Activated CD8-positive, alpha-beta memory T cell treated with anti-CD3 and anti-CD28 coated beads, Interleukin-2, amount 50 U/mL, for 1 hour (primary cell): ENCODE data around the gene CLK4.
"Not testable (repeated sequence)": the region's sequence is repeated elsewhere in the genome, so short reads cannot be mapped to it uniquely, and the experiment has no call there.

ENCODE experiments used
- DNase-seq: peaks from one replicate; pipeline ENCODE4 v3.0.0-alpha.2; 2020; ENCODE audit errors: extremely low read depth

The CLK4 gene

GRCh38 chr5:178587763-178588611, 38.9 kb downstream of the CLK4 start:
- DNase-seq = no peak

GRCh38 chr5:178586396-178586795, 40.5 kb downstream of the CLK4 start:
- DNase-seq = no peak

DNA sequence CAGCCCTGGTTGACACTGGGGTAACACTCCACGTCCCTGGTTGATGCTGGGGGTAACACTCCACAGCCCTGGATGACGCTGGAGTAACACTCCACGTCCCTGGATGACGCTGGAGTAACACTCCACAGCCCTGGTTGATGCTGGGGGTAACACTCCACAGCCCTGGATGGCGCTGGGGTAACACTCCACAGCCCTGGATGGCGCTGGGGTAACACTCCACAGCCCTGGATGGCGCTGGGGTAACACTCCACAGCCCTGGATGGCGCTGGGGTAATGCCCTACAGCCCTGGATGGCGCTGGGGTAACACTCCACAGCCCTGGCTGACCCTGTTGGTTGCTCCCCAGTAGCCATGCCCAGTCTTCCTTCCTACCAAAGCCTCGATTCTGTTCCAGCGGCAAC, 41.4 kb downstream of the CLK4 start:
- DNase-seq = not testable (repeated sequence)

GRCh38 chr5:178583279-178583678, 43.6 kb downstream of the CLK4 start:
- no peak for DNase-seq

DNA sequence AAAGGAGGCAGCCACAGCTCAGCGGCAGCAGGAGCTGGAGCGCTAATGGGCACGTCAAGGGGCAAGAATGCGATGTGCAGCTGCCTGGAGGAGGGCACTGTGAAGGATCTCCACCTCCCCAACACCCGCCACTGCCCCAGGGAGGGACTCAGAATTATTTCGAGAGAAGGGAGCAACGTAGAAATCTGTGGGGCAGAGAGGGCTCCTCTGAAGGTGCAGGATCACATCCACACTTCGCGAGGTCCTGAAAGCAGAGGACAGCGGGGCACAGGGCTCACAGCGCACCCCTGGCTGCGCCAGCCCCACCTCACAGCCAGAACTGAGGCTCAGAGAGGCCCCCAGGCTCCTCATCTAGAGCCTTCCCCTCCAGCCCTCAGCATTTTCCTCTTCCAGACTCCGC, 44.6 kb downstream of the CLK4 start:
- no peak for DNase-seq

GRCh38 chr5:178581621-178582020, 45.2 kb downstream of the CLK4 start:
- DNase-seq = no peak

- no peak for DNase-seq
Measured at GRCh38 chr5:178580271-178580955, 46.4 kb downstream of the CLK4 start.

- DNase-seq = no peak
Measured at GRCh38 chr5:178577944-178578343, 48.9 kb downstream of the CLK4 start.

DNA sequence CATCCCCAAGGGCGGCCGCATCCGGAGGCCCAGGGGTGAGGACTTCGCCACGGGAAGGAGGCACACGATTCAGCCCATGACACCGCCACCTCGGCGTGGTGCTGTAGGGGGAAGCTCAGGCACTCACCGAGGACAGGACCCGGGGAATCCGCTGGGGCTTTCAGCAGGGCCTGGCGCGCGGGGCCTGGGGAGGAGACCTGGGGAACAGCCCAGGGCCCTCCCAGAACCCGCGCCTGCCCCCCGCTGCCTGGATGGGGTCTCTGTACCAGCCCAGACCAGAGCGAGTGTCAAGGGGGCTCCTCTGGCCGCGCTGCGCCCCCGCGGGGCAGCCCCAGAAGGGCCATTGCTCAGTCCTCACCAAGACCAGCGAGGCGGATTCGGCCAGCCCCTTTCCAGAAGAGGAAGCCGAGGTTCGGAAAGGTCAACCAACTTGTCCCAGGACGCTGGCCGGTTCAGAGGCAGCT, 49.4 kb downstream of the CLK4 start:
- DNase-seq = no peak

GRCh38 chr5:178576591-178577351, 50.1 kb downstream of the CLK4 start:
- no peak for DNase-seq

DNA sequence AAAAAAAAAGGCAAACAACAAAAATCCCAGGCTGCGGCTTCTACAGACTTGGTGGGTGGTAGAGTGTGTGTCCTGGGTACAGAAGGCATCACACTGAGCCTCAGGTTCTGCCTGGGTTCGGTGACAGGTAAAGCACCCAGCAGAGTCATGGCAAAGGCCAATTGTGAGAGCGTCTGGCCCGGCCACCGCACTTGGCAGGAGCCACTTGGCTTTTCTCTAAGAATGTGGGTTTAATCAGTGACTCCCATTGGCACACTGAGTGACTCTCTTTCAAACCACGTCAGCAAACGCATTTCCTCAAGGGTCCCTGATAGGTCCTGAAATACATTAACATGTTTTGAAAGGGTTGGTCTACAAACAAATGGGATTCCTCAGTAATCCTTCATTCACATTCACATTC, 53.6 kb downstream of the CLK4 start:
- no peak for DNase-seq

DNA sequence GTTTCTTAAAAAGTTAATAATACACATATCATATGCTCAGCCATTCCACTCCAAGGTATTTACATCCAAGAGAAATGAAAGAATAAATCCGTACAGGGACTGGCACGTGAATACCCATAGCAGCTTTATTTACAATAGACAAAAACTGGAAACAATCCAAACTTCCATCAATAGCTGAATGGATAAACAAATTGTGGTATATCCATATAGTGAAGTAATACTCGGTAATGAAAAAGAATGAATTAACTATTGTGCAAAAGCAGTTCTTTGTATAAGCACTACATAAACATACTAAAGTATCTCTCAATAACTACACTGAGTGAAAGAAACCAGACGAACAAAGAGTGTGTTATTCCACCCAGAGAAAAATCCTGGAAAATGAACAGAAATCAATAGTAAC, 54.2 kb downstream of the CLK4 start:
- DNase-seq = no peak

DNA sequence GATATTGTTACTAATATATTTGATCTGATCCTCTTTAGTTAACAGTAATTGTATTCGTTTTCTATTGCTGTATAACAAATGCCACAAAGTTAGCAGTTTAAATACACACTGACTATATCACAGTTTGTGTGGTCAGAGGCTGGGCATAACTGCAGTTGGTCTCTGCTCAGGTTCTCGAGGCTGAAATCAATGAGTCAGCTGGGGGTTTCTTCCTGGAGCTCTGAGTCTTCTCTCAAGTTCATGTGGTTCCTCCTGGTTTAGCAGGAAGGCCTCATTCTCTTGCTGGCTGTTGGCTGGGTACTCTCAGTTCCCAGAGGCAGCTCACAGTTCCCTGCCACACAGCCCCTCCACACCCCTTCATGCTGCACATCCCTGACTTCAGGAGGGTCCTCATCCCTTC, 57.4 kb downstream of the CLK4 start:
- DNase-seq = no peak

- DNase-seq = no peak
Measured at GRCh38 chr5:178564811-178565550, 61.9 kb downstream of the CLK4 start.

DNA sequence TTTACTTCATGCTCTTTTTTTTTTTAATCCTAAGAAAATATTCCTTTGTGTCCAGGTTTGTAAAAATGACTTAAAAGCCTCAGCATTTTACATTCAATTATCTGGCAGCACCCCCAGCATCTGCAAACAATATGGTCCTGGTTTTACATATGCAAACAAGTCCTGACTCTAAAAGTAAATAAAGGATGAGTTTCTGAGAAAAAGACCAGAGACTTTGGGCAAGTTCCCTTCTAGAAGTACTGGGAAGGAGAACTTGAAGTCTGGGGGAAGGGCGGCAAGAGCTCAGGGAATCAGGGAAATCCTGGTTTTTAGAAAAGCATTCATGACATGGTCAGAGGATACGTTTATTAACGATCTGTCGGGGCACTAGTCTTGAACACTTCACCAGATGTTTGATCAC, 62.5 kb downstream of the CLK4 start:
- no peak for DNase-seq

GRCh38 chr5:178563621-178564020, 63.2 kb downstream of the CLK4 start:
- no peak for DNase-seq

- DNase-seq = no peak
Measured at GRCh38 chr5:178561746-178562264, 65.0 kb downstream of the CLK4 start.

DNA sequence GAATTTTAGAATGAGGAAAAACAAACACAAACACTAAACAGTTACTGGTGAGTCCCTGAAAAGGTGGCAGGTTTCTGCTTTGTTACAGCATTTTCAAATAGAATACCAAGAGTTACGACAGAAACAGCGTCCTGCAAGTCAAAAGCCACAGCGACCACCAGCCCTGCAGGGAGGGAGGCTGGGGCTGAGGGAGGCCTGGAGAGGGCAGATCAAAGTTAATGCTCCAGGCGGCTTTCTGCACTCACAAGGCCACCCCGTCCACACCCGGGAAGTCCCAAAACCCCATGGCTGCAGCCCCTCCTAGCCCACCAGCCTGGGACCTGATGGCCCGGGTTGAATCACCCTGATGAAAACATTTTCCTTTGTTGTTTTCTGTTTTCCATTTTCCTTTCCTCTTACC, 65.9 kb downstream of the CLK4 start:
- no peak for DNase-seq

DNA sequence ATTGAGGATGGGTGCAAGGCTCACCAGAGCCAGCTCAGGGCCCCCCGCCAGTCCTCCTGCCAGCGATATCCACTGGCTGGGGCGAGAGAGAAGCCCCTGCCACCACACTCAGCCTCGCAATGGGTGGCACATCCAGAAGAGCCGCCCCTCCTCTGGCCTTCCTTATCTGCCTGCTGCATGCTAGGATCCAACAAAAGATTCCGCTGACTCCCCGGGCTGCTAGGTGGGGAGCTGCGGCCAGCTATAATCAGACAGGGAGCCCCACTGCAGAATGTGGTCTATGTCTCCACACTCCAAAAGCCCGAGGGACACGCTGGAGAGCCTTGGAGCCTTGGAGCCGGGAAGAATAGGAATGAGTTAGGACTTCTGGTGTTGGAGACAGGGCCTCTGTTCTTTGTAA, 69.4 kb downstream of the CLK4 start:
- no peak for DNase-seq

DNA sequence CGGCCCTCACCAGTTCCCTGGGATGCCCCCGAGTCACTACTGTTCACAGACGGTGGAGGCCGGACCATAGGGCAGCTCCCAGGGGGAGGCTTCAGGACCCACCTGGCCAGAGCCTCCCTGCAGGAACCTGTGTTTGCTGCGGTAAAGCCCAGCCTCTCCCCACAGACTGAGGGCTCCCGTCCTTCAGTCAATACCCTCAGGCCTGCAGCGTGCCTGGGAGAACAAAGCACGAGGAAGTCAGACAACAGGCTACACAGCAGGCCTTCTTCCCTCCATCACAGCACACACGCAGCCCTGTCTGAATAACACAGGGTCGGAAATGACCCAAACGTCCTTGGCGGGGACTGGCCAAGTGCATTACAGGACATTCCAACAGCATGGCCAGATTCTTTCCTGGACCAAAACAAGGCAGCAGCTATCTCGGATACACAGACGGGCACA, 71.1 kb downstream of the CLK4 start:
- DNase-seq = no peak

DNA sequence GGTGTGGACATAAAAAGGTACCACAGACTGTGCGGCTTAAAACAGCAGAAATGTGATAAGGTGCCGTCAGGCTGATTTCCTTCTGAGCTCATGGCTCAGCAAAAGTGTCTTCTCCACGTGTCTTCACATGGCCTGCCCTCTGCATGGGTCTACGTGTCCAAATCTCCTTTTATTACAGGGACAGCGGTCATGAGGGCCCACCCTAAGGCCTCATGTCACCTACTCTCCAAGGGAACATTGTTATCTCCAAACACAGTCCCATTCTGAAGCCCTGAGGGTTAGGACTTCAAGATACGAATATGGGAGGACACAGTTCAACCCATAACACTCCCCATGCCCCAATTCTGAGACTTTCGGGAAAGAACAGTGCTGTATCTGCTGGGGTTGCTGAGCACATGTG, 71.8 kb downstream of the CLK4 start:
- no peak for DNase-seq

GRCh38 chr5:178554311-178554710, 72.5 kb downstream of the CLK4 start:
- DNase-seq = no peak
